ENCODE results near the gene B3GAT1. TPM values are rescaled to one million over a fixed set of nuclear protein-coding genes. Genes with fewer than 3 reads are reported as not detected.

B3GAT1 gene
- total RNA-seq, 1 experiment from 2014 or later = 34.3 TPM

- Histone ChIP-seq H3K79me1 (ENCODE audit: insufficient read depth, low read depth, low read length, poor library complexity, severe bottlenecking) (no peaks in the 10 kb centered on the region), H4K91ac (ENCODE audit: insufficient read length, low read depth, low read length) (no peak overlapping the region), H3K14ac (ENCODE audit: insufficient read depth, low read length) (no peak overlapping the region), H4K5ac (ENCODE audit: insufficient read length, low read depth, low read length) (no peak overlapping the region), H4K20me1 (ENCODE audit: control insufficient read depth, insufficient read depth, insufficient read length) (no peaks in the 10 kb centered on the region), H2AFZ (ENCODE audit: low read length) (no peak overlapping the region), H3K9me3 (ENCODE audit: control insufficient read depth, low read depth, low read length) (no peaks in the 10 kb centered on the region), H2BK20ac (ENCODE audit: low read depth, low read length, poor library complexity, severe bottlenecking) (no peak overlapping the region), H2AK5ac (ENCODE audit: insufficient read length, low read length) (no peak overlapping the region), H3K18ac (ENCODE audit: insufficient read length, low read depth, low read length) (no peak overlapping the region), H2BK12ac (ENCODE audit: insufficient read length, low read depth, low read length) (no peak overlapping the region), H2BK120ac (ENCODE audit: low read depth, low read length, poor library complexity, severe bottlenecking) (no peak overlapping the region), H2BK15ac (ENCODE audit: low read depth, low read length) (no peak overlapping the region), H3T11ph (ENCODE audit: low read length) (no peak overlapping the region), H3K79me2 (ENCODE audit: insufficient read depth, low read length) (no peaks in the 10 kb centered on the region), H3K27ac (ENCODE audit: insufficient read length, low read depth, low read length) (no peak overlapping the region), H4K8ac (replicated peaks; ENCODE audit: insufficient read length, low read depth, low read length) (no peak overlapping the region), H2BK5ac (ENCODE audit: insufficient read length, low read length) (no peak overlapping the region), H3K56ac (ENCODE audit: insufficient read length, low read depth, low read length) (no peak overlapping the region), H3K27me3 (ENCODE audit: insufficient read depth, low read length) (no peaks in the 10 kb centered on the region), H3K4me1 (ENCODE audit: insufficient read depth, low read length) (peaks cover 3% of the 10 kb centered on the region; the same call in 1 of the 2 replicates), H3K23ac (ENCODE audit: insufficient read length, low read depth, low read length) (no peak overlapping the region), H3K23me2 (ENCODE audit: insufficient read length, low read depth, low read length, poor library complexity, severe bottlenecking) (no peaks in the 10 kb centered on the region), H3K9ac (ENCODE audit: extremely low read depth, insufficient read length, low read length) (no peak overlapping the region), H3K4me2 (ENCODE audit: insufficient read depth, insufficient read length, low read length) (no peak overlapping the region), H3K4ac (ENCODE audit: low read depth, low read length) (no peak overlapping the region)
- H3K4me1 Mint-ChIP-seq = peaks cover 15 to 24% of the 10 kb centered on the region in 2 experiments
- no peak for TF ChIP-seq CTCF (conservative IDR thresholded peaks at IDR 0.05)
- H3K36me3 Mint-ChIP-seq (ENCODE audit: insufficient read depth in 1 of 3, low read depth in 3 of 3) = peaks cover 0 to 3% (median 0%) of the 10 kb centered on the region in 3 experiments; a peak in 1 of 7 replicates
- H3K27ac Mint-ChIP-seq = no peak overlapping the region
- no peaks in the 10 kb centered on the region for H3K9me3 Mint-ChIP-seq
- no peak overlapping the region for H3K4me3 Mint-ChIP-seq
- peaks cover 1% of the 10 kb centered on the region; the same call in 1 of the 2 replicates for H3K27me3 Mint-ChIP-seq (ENCODE audit: low read depth)
- no CpG with 5 or more reads among the region's 10 CpGs for WGBS (ENCODE audit: extremely low coverage, insufficient read length, low lambda C conversion rate)
- no peak for DNase-seq
Observed at GRCh38 chr11:134423106-134423505, 11.1 kb upstream of the B3GAT1 start.
